Mesendoderm (in vitro differentiated cells): Measurements from ENCODE around the gene DNMT3B.

Source experiments
- DNase-seq: peaks from one replicate; pipeline ENCODE4 v3.0.0; 2013
- H2AK5ac ChIP-seq: 2 replicates; pipeline ENCODE4 v1.6.1; 2013; ENCODE audit warnings: low read length, inconsistent platforms
- H2BK120ac ChIP-seq: 2 replicates; pipeline ENCODE4 v1.6.1; 2013; ENCODE audit warnings: low read depth, mild to moderate bottlenecking, low read length, moderate library complexity, mixed read lengths
- H2BK15ac ChIP-seq: replicated peaks from 2 replicates; pipeline ENCODE4 v1.6.1; 2013; ENCODE audit warnings: low read depth, mild to moderate bottlenecking, moderate library complexity
- H2BK5ac ChIP-seq: 2 replicates; pipeline ENCODE4 v1.6.1; 2013; ENCODE audit warnings: low read length, inconsistent platforms
- H3K18ac ChIP-seq: 2 replicates; pipeline ENCODE4 v1.6.1; 2013; ENCODE audit warnings: mild to moderate bottlenecking, low read length, mixed read lengths
- H3K23ac ChIP-seq: one replicate; pipeline ENCODE4 v1.6.1; 2013; ENCODE audit warnings: low read length
- H3K27ac ChIP-seq: 2 replicates; pipeline ENCODE4 v1.5.1; 2013; ENCODE audit warnings: low read depth, mild to moderate bottlenecking, inconsistent platforms, low read length, moderate library complexity
- H3K27me3 ChIP-seq: 2 replicates; pipeline ENCODE4 v1.6.1; 2013; ENCODE audit warnings: low read length, control low read depth, mild to moderate bottlenecking, inconsistent platforms; ENCODE audit not compliant: insufficient read depth, poor library complexity
- H3K36me3 ChIP-seq: 2 replicates; pipeline ENCODE4 v1.6.1; 2013; ENCODE audit warnings: low read length, inconsistent platforms; ENCODE audit not compliant: control insufficient read depth, insufficient read depth
- H3K4ac ChIP-seq: one replicate; pipeline ENCODE4 v1.6.1; 2013; ENCODE audit warnings: low read depth, mild to moderate bottlenecking, low read length, moderate library complexity
- H3K4me1 ChIP-seq: 2 replicates; pipeline ENCODE4 v1.6.1; 2013; ENCODE audit warnings: low read depth, low read length, inconsistent platforms; ENCODE audit not compliant: control insufficient read depth
- H3K4me2 ChIP-seq: 2 replicates; pipeline ENCODE4 v1.6.1; 2013; ENCODE audit warnings: low read length
- H3K4me3 ChIP-seq: 2 replicates; pipeline ENCODE4 v1.5.1; 2013; ENCODE audit warnings: mild to moderate bottlenecking, low read length
- H3K56ac ChIP-seq: one replicate; pipeline ENCODE4 v1.6.1; 2013; ENCODE audit warnings: low read length
- H3K79me1 ChIP-seq: 2 replicates; pipeline ENCODE4 v1.6.1; 2013; ENCODE audit warnings: low read length, inconsistent platforms
- H3K79me2 ChIP-seq: 2 replicates; pipeline ENCODE4 v1.6.1; 2013; ENCODE audit warnings: mild to moderate bottlenecking, low read length; ENCODE audit not compliant: control insufficient read depth, insufficient read depth
- H3K9ac ChIP-seq: 2 replicates; pipeline ENCODE4 v1.6.1; 2013; ENCODE audit warnings: low read length, inconsistent platforms
- H4K5ac ChIP-seq: one replicate; pipeline ENCODE4 v1.6.1; 2013; ENCODE audit warnings: low read length
- H4K8ac ChIP-seq: one replicate; pipeline ENCODE4 v1.6.1; 2013; ENCODE audit warnings: low read depth, mild to moderate bottlenecking, control low read depth, low read length, moderate library complexity
- WGBS: extraction: QIAGEN DNeasy Blood & Tissue Kit; methylation state at CpG from one replicate; pipeline ENCODE4 v1.1.7; 2013; ENCODE audit warnings: low lambda C conversion rate, missing lambda C conversion rate; ENCODE audit not compliant: insufficient coverage; ENCODE audit errors: extremely low coverage; 5-methylcytosine and 5-hydroxymethylcytosine counted together

The DNMT3B gene

GRCh38 chr20:32749914-32750637 lies 12.1 kb upstream of the DNMT3B start:
- Histone ChIP-seq H3K4me2 (no peak overlapping the region), H3K27me3 (no peaks in the 10 kb centered on the region), H3K9ac (no peak overlapping the region), H3K27ac (peak overlapping the region; percentile 71), H3K4ac (no peak overlapping the region), H3K36me3 (no peaks in the 10 kb centered on the region), H2BK15ac (no peak overlapping the region), H4K8ac (no peak overlapping the region), H4K5ac (no peak overlapping the region), H2BK120ac (peak overlapping the region; percentile 69), H3K79me1 (no peaks in the 10 kb centered on the region), H3K18ac (peak overlapping the region; percentile 62), H2AK5ac (no peak overlapping the region), H3K4me1 (peaks cover 6% of the 10 kb centered on the region), H3K79me2 (no peaks in the 10 kb centered on the region), H3K23ac (no peak overlapping the region), H3K56ac (peak overlapping the region; percentile 73), H2BK5ac (peak overlapping the region; percentile 90), H3K4me3 (no peak overlapping the region)
- WGBS, result no CpG with 5 or more reads among the region's 11 CpGs
- DNase-seq, result peak; percentile 88

DNA sequence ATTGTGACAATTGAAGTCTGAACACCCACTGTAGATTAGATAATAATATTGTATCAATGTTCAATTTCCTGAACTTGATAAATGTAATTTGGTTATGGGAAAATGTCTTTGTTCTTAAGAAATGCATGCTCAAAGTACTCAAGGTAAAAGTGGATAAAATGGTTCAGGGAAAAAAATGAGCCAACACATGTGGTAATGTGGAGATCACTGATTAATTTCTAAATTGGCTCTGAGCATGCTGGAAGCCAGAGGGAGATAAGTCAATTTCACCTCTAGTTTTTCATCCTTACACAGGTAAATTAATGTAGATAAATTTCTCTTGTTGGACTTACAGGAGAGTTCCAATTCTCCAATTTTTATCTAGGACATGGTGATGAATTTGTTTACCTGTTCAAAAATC lies 10.9 kb upstream of the DNMT3B start:
- H3K27me3 ChIP-seq, result no peaks in the 10 kb centered on the region
- no peak overlapping the region for H3K4me2 ChIP-seq
- no peak for DNase-seq
- no peaks in the 10 kb centered on the region for H3K79me1 ChIP-seq
- H3K4me3 ChIP-seq, result no peak overlapping the region
- no peak overlapping the region for H4K8ac ChIP-seq
- no peak overlapping the region for H3K9ac ChIP-seq
- H3K79me2 ChIP-seq, result no peaks in the 10 kb centered on the region
- H3K56ac ChIP-seq, result peak overlapping the region; percentile 34
- H2AK5ac ChIP-seq, result no peak overlapping the region
- H3K18ac ChIP-seq, result no peak overlapping the region
- H2BK5ac ChIP-seq, result no peak overlapping the region
- no peak overlapping the region for H3K4ac ChIP-seq
- H3K27ac ChIP-seq, result no peak overlapping the region
- H3K36me3 ChIP-seq, result no peaks in the 10 kb centered on the region
- no peak overlapping the region for H4K5ac ChIP-seq
- H2BK15ac ChIP-seq, result no peak overlapping the region
- H2BK120ac ChIP-seq, result no peak overlapping the region
- H3K23ac ChIP-seq, result no peak overlapping the region
- peaks cover 6% of the 10 kb centered on the region for H3K4me1 ChIP-seq

DNA sequence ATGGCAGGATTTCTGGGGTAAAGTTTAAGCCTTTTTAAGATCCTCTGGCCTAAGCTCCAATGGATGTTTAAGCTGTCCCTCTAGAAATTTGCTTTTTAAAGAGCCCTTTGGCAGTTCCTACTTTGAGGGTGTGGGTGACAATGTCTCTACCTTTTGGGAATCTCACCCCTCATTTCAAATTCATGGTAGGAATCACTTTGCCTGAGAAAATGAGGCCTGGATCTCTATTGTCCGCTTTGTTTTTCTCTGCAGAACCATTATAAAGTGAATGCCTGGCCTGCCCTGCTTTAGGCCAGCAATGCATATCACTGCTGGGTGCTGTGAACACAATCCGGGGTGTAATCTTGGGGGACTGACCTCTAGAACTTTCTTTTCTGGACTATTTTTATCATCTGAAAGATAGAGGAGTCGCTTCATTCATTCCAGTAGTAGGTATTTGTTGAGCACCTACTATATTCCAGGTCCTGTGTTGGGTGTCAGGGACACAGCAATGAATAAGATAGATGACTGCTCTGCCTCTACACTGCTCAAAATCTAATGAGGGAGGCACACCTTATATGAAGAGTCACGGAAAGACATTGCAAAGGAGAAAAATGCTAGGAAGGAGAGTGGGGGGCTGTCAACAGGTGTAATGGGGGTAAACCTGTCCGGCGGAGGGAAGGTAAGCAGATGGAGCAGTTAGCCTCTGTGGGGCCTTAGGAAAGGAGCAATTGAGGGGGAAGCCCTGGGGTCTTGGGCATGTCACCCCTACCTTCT lies 10.3 kb upstream of the DNMT3B start:
- WGBS, result no CpG with 5 or more reads among the region's 6 CpGs
- Histone ChIP-seq H4K8ac (no peak overlapping the region), H2BK120ac (no peak overlapping the region), H3K79me2 (no peaks in the 10 kb centered on the region), H3K4me2 (no peak overlapping the region), H3K56ac (no peak overlapping the region), H3K4me3 (no peak overlapping the region), H3K79me1 (no peaks in the 10 kb centered on the region), H2AK5ac (no peak overlapping the region), H3K9ac (no peak overlapping the region), H3K23ac (no peak overlapping the region), H3K4ac (no peak overlapping the region), H3K36me3 (no peaks in the 10 kb centered on the region), H2BK15ac (no peak overlapping the region), H3K27me3 (no peaks in the 10 kb centered on the region), H3K18ac (no peak overlapping the region), H3K27ac (no peak overlapping the region), H3K4me1 (peaks cover 6% of the 10 kb centered on the region), H2BK5ac (no peak overlapping the region), H4K5ac (no peak overlapping the region)
- DNase-seq, result no peak

DNA sequence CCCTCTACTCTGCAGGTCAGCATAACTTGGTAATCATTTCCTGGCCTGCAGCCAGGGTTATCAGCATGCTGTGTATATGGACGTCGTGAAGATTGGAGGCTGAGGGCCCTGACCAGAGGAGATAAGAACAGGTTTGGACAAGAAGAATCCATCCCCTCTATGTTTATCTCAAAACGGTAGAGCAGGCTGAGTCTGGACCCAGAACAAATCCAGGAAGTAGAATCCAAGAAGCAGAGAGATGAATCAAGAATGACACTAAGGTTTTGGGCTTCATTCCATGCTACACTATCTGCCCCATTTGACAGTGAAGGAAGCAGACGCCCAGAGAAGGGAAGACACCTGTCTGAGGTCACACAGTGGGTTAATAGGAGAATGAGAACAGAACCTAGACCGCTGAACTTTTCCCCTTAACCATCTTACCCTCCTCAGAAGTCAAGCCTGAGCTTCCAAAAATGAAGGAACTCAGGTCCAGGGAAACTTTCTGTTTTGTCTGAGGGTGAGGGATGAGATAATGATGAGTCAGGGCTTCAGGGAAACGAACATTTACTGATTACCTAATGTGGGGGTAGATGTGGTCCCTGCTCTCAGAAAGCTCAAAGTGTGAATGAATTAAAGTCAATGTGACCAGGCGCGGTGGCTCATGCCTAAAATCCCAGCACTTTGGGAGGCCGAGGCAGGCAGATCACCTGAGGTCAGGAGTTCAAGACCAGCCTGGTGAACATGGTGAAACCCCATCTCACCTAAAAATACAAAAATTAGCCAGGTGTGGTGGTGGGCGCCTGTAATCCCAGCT lies 9.5 kb upstream of the DNMT3B start:
- Histone ChIP-seq H3K4me3 (no peak overlapping the region), H2AK5ac (no peak overlapping the region), H3K18ac (no peak overlapping the region), H4K8ac (no peak overlapping the region), H3K4me1 (peaks cover 6% of the 10 kb centered on the region), H3K27ac (no peak overlapping the region), H3K23ac (no peak overlapping the region), H3K56ac (no peak overlapping the region), H3K9ac (no peak overlapping the region), H4K5ac (no peak overlapping the region), H3K36me3 (no peaks in the 10 kb centered on the region), H2BK5ac (no peak overlapping the region), H2BK120ac (no peak overlapping the region), H3K27me3 (no peaks in the 10 kb centered on the region), H3K4me2 (no peak overlapping the region), H2BK15ac (no peak overlapping the region), H3K79me1 (no peaks in the 10 kb centered on the region), H3K79me2 (no peaks in the 10 kb centered on the region), H3K4ac (no peak overlapping the region)
- no peak for DNase-seq
- WGBS, result no CpG with 5 or more reads among the region's 10 CpGs

GRCh38 chr20:32753731-32754130 lies 8.5 kb upstream of the DNMT3B start:
- peak overlapping the region; percentile 59 for H3K56ac ChIP-seq
- H4K8ac ChIP-seq, result no peak overlapping the region
- DNase-seq, result no peak
- H4K5ac ChIP-seq, result no peak overlapping the region
- H2AK5ac ChIP-seq, result no peak overlapping the region
- no peaks in the 10 kb centered on the region for H3K36me3 ChIP-seq
- H2BK5ac ChIP-seq, result no peak overlapping the region
- peaks cover 6% of the 10 kb centered on the region for H3K4me1 ChIP-seq
- no peak overlapping the region for H3K23ac ChIP-seq
- no peak overlapping the region for H3K4ac ChIP-seq
- no peak overlapping the region for H3K4me3 ChIP-seq
- no peak overlapping the region for H2BK120ac ChIP-seq
- no peaks in the 10 kb centered on the region for H3K27me3 ChIP-seq
- WGBS, result no CpG with 5 or more reads among the region's 4 CpGs
- no peak overlapping the region for H3K4me2 ChIP-seq
- H2BK15ac ChIP-seq, result no peak overlapping the region
- H3K79me2 ChIP-seq, result no peaks in the 10 kb centered on the region
- no peak overlapping the region for H3K27ac ChIP-seq
- H3K79me1 ChIP-seq, result no peaks in the 10 kb centered on the region
- no peak overlapping the region for H3K18ac ChIP-seq
- no peak overlapping the region for H3K9ac ChIP-seq
